ENCODE results near the gene RBM39.
"Not testable (repeated sequence)": the region's sequence is repeated elsewhere in the genome, so short reads cannot be mapped to it uniquely, and the experiment has no call there.

Gene RBM39

DNA sequence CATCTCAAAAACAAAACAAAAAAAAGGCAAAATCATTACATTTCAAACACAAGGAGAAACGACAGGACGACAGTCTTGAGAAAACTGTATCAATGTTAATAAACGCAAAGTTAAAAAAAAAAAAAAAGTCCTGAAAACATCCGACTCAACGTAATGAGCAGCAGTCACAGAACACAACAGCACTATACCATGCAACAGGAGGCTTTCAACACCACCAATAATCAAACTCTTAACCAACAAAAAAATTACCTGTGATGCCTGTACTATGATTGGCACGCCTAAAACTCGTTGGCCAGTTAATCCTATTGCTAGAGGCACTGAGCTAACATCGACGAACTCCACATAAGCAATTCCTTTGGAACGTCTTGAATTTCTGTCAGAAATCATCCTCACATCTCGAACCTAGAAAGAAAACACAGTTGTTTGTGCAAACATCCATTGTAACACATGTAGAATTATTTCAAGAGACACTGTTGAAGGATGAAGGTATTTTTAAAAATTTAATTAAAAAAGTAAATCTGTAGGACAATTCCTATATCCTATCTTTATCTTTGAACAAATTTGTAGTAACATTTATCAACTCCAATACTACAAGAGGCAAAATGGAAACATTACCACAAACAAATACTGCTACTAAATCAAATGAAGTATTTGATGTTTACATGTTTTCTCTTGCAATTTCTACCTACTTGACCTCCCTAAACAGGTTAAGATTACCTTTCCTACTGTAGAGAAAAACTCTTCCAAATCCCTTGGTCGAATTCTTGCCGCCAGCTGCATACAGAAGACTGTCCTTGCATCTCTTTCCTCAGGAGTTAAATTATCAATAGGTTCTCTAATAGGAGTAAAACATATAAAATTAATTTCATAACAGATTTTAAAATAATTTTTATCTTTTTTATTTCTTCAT, 17.5 kb downstream of the RBM39 start:
- DNase-seq, result no peak

DNA sequence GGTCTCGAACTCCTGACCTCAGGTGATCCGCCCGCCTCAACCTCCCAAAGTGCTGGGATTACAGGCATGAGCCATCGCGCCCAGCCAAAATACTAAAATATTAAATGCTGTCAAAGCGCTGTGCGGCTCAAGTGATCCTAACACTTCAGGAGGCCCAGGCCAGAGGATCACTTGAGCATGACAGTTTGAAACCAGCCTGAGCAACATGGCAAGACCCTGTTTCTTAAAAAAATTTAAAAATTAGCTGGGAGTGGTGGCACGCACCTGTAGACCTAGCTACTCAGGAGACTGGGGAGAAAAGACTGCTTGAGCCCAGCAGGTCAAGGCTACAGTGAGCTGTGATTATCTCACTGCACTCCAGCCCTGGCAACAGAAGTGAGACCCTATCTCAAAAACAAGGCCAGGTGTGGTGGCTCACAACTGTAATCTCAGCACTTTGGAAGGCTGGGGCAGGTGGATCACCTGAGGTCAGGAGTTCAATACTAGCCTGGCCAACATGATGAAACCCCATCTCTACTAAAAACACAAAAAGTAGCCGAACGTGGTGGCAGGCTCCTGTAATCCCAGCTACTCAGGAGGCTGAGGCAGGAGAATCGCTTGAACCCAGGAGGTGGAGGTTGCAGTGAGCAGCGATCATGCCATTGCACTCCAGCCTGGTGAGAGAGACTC, 18.3 kb downstream of the RBM39 start:
- not testable (repeated sequence) for DNase-seq

DNA sequence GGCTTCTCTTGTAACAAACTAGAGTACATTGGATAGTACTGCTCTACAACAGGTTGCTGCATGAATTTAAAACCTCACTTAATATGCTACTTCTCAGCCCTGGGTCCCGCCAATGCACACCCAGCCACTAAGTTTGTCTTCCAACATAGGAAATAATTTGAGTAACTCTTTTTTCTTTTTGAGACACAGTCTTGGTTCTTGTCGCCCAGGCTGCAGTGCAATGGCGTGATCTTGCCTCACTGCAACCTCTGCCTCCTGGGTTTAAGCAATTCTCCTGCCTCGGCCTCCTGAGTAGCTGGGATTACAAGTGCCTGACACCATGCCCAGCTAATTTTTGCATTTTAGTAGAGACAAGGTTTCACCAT, 18.8 kb downstream of the RBM39 start:
- not testable (repeated sequence) for DNase-seq

DNA sequence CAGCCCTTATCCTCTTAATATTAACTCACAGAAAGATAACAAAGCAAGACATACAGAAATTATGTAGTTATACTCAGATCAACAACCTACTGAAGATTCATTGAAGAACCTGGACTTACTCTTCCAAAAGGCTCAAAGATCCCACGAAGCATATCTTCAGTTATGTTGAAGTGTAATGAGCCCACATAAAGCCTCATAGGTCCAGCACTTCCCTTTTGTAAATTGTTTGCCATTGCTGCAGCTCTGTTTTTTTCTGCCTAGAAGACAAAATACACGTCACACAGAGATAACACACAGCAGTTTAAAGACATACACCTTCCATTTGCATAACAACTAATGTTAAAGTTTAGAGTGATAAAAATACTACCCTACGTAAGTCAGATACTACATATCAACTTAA, 20.4 kb downstream of the RBM39 start:
- no peak for DNase-seq

DNA sequence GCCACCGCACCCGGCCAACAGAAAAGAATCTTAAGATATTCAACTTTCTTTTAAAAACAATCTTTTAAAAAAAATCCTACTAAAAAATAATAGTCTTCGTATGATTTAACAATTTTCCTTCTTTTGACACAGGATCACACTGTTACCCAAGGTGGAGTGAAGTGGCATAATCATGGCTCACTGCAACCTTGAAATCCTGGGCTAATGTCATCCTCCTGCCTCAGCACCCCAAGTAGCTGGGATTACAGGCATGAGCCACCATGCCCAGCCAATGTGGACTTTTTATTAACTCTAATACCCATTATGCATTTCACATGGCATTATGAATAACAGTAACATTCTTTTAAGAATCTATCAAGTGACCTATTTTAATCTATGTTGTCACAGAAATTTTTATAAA, 20.8 kb downstream of the RBM39 start:
- DNase-seq, result no peak

DNA sequence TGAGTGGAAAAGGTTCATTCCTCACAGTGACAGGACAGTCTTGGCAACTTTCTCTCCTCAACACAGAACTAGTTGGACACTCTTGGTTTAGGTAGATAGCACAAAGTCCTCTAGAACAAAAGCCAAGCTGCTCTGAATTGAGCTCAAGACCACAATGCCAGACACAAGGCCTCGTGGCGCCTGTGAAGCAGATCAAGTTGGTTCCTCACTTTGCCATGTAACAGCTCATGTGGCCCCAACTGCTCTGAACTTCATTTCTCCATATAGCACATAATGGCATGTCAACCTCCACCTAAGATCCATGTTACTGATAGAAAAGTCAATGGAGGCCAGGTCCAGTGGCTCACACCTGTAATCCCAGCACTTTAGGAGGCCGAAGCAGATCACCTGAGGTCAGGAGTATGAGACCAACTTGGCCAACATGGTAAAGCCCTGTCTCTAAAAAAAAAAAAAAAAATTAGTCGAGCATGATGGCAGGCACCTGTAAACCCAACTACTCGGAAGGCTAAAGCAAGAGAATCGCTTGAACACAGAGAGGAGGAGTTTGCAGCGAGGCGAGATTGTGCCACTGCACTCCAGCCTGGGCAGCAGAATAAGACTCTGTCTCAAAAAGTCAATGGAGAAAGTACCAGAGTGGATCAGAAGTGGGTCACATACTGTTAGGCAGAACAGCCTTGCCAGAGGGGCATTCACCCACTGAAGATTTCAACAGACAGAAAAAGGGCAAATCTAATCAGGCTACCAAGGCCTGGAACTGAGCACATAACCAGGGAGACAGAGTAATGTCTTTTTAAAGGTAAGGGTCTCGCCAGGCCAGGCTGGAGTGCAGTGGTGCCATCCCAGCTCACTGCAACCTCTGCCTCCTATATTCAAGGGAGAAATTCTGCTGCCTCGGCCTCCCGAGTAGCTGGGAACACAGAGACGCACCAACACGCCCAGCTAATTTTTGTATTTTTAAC, 21.6 kb downstream of the RBM39 start:
- no peak for DNase-seq

DNA sequence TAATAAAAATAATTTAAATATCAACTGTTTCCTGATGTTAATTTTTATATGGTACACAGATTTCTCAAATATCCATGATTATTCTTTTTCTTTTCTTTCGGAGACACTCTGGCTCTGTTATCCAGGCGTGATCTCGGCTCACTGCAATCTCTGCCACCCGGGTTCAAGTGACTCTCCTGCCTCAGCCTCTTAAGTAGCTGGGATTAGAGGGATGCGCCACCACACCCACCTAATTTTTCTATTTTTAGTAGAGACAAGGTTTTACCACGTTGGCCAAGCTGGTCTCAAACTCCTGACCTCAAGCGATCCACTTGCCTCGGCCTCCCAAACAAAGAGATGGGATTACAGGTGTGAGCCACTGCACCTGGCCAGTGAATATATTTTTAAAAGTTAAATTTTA, 22.3 kb downstream of the RBM39 start:
- no peak for DNase-seq

DNA sequence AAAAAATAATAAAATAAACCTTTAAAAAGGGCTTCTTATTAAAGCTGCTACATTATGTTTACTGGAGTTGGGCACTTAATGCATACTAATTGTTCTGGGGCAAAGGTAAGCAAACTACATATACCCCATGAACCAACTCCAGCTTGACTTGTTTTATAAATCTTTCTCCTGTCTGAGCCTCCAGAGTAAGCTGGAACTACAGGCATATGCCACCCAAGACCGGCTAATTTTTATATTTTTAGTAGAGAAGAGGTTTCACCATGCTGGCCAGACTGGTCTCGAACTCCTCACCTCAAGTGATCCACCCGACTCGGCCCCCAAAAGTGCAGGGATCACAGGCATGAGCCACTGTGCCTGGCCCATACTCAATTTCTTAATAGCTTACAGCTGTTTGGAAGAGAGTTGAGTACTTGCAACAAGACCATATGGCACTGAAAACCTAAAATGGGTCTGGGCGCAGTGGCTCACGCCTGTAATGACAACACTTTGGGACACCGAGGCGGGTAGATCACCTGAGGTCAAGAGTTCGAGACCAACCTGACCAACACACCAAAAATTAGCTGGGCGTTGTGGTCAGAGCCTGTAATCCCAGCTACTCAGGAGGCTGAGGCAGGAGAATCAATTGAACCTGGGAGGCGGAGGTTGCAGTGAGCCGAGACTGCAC, 23.0 kb downstream of the RBM39 start:
- DNase-seq, result no peak

DNA sequence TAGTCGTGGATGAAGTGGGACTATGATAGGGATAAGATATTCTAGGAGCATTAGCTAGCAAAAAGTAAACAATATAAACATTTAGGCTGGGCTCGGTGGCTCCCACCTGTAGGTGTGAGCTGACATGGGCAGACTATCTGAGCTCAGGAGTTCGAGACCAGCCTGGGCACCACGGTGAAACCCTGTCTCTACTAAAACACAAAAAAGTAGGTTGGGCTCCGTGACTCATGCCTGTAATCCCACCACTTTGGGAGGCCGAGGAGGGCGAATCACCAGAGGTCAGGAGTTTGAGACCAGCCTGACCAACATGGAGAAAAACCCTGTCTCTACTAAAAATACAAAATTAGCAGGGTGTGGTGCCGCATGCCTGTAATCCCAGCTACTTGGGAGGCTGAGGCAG, 23.7 kb downstream of the RBM39 start:
- DNase-seq, result not testable (repeated sequence)

DNA sequence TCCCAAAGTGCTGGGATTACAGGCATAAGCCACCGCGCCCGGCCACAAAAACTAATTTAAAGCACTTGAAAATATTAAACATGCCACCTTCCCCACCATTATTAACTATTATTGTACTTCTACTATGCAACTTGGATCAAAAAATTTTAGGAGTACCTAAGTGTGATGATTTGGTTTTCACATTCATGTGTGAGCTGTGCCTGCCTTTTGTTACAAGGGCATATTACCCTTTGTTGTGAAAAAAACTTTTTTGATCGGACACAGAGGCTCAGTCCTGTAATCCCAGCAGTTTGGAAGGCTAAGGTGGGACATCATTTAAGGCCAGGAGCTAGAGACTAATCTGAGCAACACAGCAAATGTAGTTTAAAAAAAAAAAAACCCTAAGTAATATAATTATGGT, 25.7 kb downstream of the RBM39 start:
- DNase-seq, result no peak

DNA sequence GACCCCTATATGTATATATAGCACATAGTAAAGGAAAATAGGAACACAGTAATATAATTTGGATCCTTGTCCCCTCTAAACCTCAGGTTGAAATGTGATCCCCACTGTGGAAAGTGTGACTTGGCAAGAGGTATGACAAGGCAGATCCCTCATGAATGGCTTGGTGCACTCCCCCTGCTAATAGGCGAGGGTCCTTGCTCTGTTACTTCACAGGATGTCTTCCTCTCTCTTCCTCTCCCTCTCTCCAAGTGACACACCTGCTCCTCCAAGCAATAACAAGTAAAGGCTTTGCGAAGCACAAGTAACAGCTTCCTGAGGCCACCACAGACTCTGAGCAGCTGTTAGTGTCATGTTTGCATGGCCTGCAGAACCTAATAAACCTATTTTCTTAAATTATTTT, 26.4 kb downstream of the RBM39 start:
- DNase-seq, result no peak

DNA sequence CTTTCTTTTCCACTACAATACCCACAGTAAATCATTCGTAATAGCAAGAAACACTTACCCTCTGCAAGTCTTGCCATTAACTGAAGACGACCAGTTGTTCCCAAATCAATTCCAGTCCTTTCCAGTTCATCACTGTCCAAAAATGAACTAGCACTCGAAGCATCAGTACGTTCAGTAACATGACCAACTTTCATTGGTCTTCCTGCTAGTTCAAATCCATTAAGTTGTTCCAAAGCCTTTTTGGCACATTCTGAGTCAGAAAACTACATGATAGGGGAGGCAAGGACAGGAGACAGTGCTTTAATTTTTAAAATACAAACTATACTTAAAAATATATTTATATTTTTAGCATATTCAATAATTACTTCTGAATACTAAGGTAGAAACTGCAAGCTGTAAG, 27.9 kb downstream of the RBM39 start:
- DNase-seq, result no peak

DNA sequence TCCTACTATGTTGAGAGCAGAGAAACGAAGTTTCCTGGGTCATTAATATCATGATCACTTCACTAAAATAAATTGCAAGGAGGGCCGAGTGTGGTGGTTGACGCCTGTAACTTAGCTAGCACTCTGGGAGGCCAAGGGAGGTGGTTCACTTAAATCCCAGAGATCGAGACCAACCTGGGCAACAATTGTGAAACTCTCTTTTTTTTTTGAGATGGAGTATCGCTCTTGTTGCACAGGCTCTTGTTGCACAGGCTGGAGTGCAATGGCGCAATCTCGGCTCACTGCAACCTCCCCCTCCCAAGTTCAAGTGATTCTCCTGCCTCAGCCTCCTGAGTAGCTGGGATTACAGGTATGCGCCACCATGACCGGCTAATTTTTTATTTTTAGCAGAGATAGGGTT, 28.9 kb downstream of the RBM39 start:
- not testable (repeated sequence) for DNase-seq

DNA sequence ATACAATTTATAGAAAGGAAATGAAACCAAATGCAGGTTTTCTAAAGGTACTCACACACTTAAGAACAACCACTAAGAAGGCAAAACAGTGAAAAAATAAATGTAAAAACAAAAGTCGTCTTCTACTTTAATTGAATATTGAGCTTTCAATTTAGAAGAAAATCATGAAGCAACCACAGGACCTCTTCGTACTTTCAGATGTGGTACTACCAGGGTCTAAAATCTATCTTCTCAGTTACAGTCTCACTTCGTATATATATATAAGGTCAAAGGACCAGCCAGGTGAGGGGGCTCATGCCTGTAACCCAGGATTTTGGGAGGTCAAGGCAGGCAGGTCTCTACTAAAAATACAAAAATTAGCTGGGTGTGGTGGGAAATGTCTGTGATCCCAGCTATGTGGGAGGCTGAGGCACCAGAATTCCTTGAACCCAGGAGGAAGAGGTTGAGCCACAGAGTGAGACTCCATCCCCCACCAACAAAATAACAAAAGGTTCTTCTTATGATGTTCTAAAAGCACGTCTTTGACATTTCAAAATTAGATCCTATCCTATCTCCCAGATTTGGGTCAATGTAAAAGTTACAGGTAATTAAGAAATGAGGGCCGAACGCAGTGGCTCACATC, 30.4 kb downstream of the RBM39 start:
- DNase-seq, result no peak

DNA sequence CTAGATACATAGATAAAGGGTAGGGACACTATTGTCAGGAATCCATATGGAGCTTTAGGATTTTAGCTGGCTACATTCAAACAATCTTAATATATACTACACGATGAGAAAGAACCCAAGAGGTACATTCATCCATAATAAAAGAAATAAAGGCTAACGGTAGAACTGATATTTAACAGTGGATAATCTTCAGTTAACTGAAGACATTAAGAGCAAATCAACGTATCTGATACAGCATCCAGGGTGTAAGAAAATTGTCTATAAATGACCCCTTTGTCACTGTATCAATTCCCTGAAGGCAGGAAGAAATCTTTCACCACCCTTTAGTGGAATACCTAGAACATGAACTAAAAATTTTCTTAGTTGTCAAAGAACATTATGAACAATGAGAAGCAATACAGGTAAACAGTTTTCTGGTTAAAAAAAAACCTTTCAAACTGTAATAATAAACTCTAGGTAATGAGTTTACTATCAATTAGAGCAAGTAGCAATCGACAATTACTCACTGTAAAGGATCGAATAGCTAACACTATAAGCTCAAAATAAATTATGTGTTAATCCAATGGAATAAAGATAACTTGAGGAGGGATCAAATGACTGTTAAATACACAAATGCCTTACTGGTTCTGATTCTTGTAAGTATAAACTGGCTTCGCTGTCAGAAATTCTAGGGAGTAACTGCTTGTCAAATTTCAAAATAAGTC, 31.0 kb downstream of the RBM39 start:
- DNase-seq, result no peak

DNA sequence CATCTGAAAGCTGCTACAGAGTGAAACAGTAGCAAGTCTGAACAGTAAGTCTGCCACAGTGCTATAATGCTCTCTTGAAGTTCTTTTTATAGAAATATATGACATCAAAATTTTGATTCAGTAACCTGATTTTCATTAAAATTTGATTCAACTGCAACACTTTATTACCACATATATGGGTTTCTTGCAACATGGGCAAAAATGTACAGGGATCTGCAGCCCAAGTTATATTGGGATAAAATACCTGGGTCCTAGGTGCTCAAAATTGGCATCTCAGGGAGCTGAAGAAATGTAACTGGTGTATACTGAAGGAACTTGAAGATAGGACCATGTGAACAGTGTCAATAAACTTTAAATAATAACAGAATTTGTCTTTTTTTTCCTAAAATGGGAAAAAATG, 32.0 kb downstream of the RBM39 start:
- no peak for DNase-seq

DNA sequence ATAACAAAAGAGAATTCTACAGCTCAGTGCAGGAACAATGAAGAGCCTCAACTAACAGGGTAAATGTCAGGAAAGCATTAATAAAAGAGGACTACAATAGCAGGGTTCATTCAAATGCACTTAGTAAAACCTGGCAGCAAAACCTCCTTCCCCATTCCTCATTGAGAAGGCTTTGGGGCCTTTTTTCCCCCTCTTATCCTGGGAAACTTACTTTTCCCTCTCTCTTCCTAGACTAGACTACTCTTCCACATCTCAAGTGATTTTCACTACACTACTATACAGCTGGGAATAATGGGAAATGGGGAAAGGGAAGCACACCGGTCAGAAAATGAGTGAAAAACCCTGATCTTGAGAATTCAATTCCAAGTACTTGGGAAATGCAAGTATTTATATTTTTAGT, 32.8 kb downstream of the RBM39 start:
- DNase-seq, result no peak

DNA sequence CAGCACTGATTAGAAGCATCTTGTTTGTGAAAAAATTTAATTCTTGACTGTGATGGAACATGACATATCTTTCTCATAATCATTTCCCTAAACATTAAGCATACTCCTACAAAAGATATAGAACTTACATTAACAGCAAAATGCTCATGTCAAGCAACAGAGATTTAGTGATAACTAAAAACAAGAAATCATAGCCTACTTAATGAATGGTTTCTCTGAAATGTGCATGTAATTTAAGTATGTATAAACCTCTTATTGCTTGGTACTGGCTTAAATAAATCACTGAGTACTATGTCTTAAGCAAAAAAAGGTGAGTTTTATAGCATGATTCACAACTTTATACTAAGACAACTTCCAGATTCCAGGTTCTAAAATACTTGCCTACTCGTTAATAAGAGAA, 33.6 kb downstream of the RBM39 start:
- DNase-seq, result no peak

DNA sequence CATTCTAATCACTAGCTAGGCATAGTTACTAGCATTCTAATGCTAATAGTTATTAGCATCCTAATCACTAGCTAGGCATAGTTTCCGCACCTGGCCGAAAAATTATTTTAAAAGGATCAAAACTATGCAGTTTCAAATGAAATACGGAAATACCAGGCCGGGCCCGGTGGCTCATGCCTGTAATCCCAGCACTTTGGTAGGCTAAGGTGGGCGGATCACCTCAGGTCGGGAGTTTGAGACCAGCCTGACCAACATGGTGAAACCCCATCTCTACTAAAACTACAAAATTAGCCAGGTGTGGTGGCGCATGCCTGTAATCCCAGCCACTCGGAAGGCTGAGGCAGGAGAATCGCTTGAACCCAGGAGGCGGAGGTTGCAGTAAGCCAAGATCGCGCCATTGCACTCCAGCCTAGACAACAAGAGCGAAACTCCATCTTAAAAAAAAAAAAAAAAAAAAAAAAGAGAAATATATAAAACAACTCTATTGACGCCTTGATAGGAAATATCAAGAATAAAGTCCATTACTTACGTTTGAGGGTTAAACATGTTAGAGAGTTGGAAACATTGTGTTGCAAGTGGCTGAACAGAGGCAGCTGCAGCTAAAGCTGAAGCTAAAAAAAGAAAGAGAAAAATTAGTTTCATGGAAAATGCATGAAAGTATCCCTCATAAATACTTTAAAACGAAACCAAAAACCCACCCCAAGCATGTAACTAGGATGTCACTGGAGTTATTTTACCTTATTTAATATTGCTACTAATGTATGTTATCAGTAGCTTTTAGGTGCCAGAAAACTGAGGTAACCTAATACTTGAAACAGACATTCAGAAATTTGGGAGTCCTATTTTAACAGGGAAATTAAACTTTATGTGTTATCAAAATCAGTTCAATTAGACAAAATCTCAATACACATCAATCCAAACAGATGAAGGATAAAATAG, 35.2 kb downstream of the RBM39 start:
- DNase-seq, result not testable (repeated sequence)

DNA sequence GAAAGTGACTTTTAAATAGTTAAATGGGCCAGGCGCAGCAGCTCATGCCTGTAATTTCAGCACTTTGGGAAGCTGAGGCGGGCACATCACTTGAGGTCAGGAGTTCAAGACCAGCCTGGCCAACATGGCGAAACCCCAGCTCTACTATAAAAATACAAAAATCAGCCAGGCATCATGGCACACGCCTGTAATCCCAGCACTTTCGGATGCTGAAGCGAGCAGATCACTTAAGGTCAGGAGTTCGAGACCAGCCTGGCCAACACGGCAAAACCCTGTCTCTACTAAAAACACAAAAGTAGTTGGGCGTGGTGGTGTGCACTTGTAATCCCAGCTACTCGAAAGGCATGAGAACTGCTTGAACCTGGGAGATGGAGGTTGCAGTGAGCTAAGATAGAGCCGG, 36.2 kb downstream of the RBM39 start:
- not testable (repeated sequence) for DNase-seq

All from NCI-H2081 (cell line).